GM18520 (cell line): ENCODE results near the gene CCDC27.
"Not testable (repeated sequence)": the region's sequence is repeated elsewhere in the genome, so short reads cannot be mapped to it uniquely, and the experiment has no call there.

Experiments used
- ATAC-seq: cut with Tn5 transposase; IDR thresholded peaks from one replicate; pipeline ENCODE4 v1.9.1; 2021; ENCODE audit not compliant: unreplicated experiment

CCDC27 gene

GRCh38 chr1:3717715-3718601 is 34.3 kb upstream of the CCDC27 start:
- ATAC-seq, result no peak

- ATAC-seq, result no peak
These were observed 33.5 kb upstream of the CCDC27 start for GRCh38 chr1:3718764-3719163.

- ATAC-seq, result no peak
These were observed 30.2 kb upstream of the CCDC27 start for GRCh38 chr1:3721955-3722465.

- ATAC-seq, result no peak
These were observed 29.4 kb upstream of the CCDC27 start for GRCh38 chr1:3722846-3723245.

- not testable (repeated sequence) for ATAC-seq
These were observed 27.7 kb upstream of the CCDC27 start for GRCh38 chr1:3724416-3725030.

GRCh38 chr1:3725366-3725765 is 26.9 kb upstream of the CCDC27 start:
- ATAC-seq, result no peak

- no peak for ATAC-seq
These were observed 25.0 kb upstream of the CCDC27 start for GRCh38 chr1:3727042-3727824.

- no peak for ATAC-seq
These were observed 24.1 kb upstream of the CCDC27 start for GRCh38 chr1:3727825-3728776.

GRCh38 chr1:3729594-3730542 is 22.4 kb upstream of the CCDC27 start:
- ATAC-seq, result no peak

GRCh38 chr1:3730543-3731247 is 21.6 kb upstream of the CCDC27 start:
- no peak for ATAC-seq

- no peak for ATAC-seq
These were observed 20.4 kb upstream of the CCDC27 start for GRCh38 chr1:3731583-3732433.

- ATAC-seq, result no peak
These were observed 19.7 kb upstream of the CCDC27 start for GRCh38 chr1:3732434-3733093.

- ATAC-seq, result no peak
These were observed 19.0 kb upstream of the CCDC27 start for GRCh38 chr1:3733094-3733882.

- no peak for ATAC-seq
These were observed 18.2 kb upstream of the CCDC27 start for GRCh38 chr1:3733883-3734589.

GRCh38 chr1:3734602-3735001 is 17.6 kb upstream of the CCDC27 start:
- no peak for ATAC-seq
